Progenitor cell of endocrine pancreas (in vitro differentiated cells): ENCODE results near the gene GPR35. TPM values are rescaled to one million over a fixed set of nuclear protein-coding genes. Genes with fewer than 3 reads are reported as not detected.

Source experiments
- DNase-seq: peaks from one replicate; pipeline ENCODE4 v3.0.0; 2021; ENCODE audit warnings: low spot score; ENCODE audit not compliant: unreplicated experiment
- H3K27ac Mint-ChIP-seq: 2 replicates; pipeline ENCODE4 v1.8.0; 2021; ENCODE audit warnings: mild to moderate bottlenecking, moderate library complexity, mixed read lengths
- H3K27me3 Mint-ChIP-seq: 2 replicates; pipeline ENCODE4 v1.8.0; 2021; ENCODE audit warnings: mixed read lengths
- H3K36me3 Mint-ChIP-seq: 2 replicates; pipeline ENCODE4 v1.8.0; 2022; ENCODE audit warnings: mixed read lengths; ENCODE audit not compliant: insufficient read depth
- H3K4me1 Mint-ChIP-seq: 2 replicates; pipeline ENCODE4 v1.8.0; 2021; ENCODE audit warnings: low read depth, mixed read lengths
- H3K4me3 Mint-ChIP-seq: 2 replicates; pipeline ENCODE4 v1.8.0; 2021; ENCODE audit warnings: low read depth, mild to moderate bottlenecking, moderate library complexity, mixed read lengths
- H3K9me3 Mint-ChIP-seq: 2 replicates; pipeline ENCODE4 v1.8.0; 2021; ENCODE audit warnings: low read depth, mixed read lengths
- CTCF ChIP-seq: fragments of 200-600 bp; sonication (generic); IDR thresholded peaks from one replicate; pipeline ENCODE4 v1.5.0; 2021; ENCODE audit warnings: antibody characterized with exemption, mild to moderate bottlenecking; ENCODE audit not compliant: unreplicated experiment
- total RNA-seq: library from RNA; stranded (reverse); gene quantifications from 2 replicates; pipeline ENCODE4 v1.2.1, GENCODE V29; 2021

GPR35 gene
- total RNA-seq, 1 donor from 2014 or later, result 6.5 TPM

GRCh38 chr2:240583774-240584173 is 41.5 kb upstream of the GPR35 start:
- Mint-ChIP-seq H3K27me3 (no peaks in the 10 kb centered on the region), H3K4me3 (no peak overlapping the region), H3K36me3 (peaks cover 7% of the 10 kb centered on the region), H3K9me3 (no peaks in the 10 kb centered on the region), H3K4me1 (peaks cover 26% of the 10 kb centered on the region), H3K27ac (no peak overlapping the region)
- DNase-seq, result no peak
- no peak for TF ChIP-seq CTCF

- Mint-ChIP-seq H3K27ac (peak overlapping the region; percentile 29), H3K4me3 (peak overlapping the region; percentile 93), H3K36me3 (peaks cover 7% of the 10 kb centered on the region), H3K4me1 (peaks cover 26% of the 10 kb centered on the region), H3K9me3 (no peaks in the 10 kb centered on the region), H3K27me3 (no peaks in the 10 kb centered on the region)
- no peak for TF ChIP-seq CTCF
- DNase-seq, result no peak
These were observed 40.7 kb upstream of the GPR35 start for GRCh38 chr2:240584486-240585031.

- peak overlapping the region; percentile 93 for H3K4me3 Mint-ChIP-seq
- TF ChIP-seq CTCF, result no peak
- peaks cover 7% of the 10 kb centered on the region for H3K36me3 Mint-ChIP-seq
- H3K27me3 Mint-ChIP-seq, result no peaks in the 10 kb centered on the region
- no peaks in the 10 kb centered on the region for H3K9me3 Mint-ChIP-seq
- H3K4me1 Mint-ChIP-seq, result peaks cover 24% of the 10 kb centered on the region
- DNase-seq, result no peak
- H3K27ac Mint-ChIP-seq, result peak overlapping the region; percentile 29
These were observed 40.2 kb upstream of the GPR35 start for GRCh38 chr2:240585101-240585500.

- H3K9me3 Mint-ChIP-seq, result no peaks in the 10 kb centered on the region
- H3K4me1 Mint-ChIP-seq, result peaks cover 23% of the 10 kb centered on the region
- no peak for TF ChIP-seq CTCF
- peak overlapping the region; percentile 95 for H3K27ac Mint-ChIP-seq
- peaks cover 7% of the 10 kb centered on the region for H3K36me3 Mint-ChIP-seq
- no peaks in the 10 kb centered on the region for H3K27me3 Mint-ChIP-seq
- no peak for DNase-seq
- peak overlapping the region; percentile 93 for H3K4me3 Mint-ChIP-seq
These were observed 39.5 kb upstream of the GPR35 start for GRCh38 chr2:240585681-240586197.

- Mint-ChIP-seq H3K4me3 (peak within 1 kb of the TSS; percentile 93), H3K36me3 (peaks cover 4% of the 10 kb centered on the region), H3K4me1 (peaks cover 23% of the 10 kb centered on the region), H3K27ac (peak within 1 kb of the TSS; percentile 95), H3K27me3 (no peaks in the 10 kb centered on the region), H3K9me3 (no peaks in the 10 kb centered on the region)
- peak; percentile 96 for DNase-seq
- no peak for TF ChIP-seq CTCF
These were observed 38.9 kb upstream of the GPR35 start, which contains the start of gene CAPN10 for GRCh38 chr2:240586198-240586918. Gene CAPN10, plus strand, starts transcription at chr2:240586734. Its CDS starts 178 bp downstream, at chr2:240586912.
